LNCaP clone FGC (cell line): ENCODE data around the gene GPR17.

ENCODE experiments used
- DNase-seq: peaks from one replicate; pipeline ENCODE4 v3.0.0-alpha.2; 2011; ENCODE audit warnings: low read depth
- H3K4me3 ChIP-seq: 2 replicates; pipeline ENCODE4 v1.5.1; 2011; ENCODE audit warnings: mild to moderate bottlenecking, low read depth, low read length, control low read depth
- TF ChIP-seq, protein P1 (sequence below): IDR thresholded peaks from 2 replicates; pipeline ENCODE4 v1.5.1; 2012; ENCODE audit warnings: mild to moderate bottlenecking; ENCODE audit not compliant: control insufficient read depth, insufficient read depth; ENCODE audit errors: extremely low read depth

The GPR17 gene

GRCh38 chr2:127631541-127631996 lies 14.4 kb upstream of the GPR17 start:
- no peak for DNase-seq
- TF ChIP-seq, protein P1, sequence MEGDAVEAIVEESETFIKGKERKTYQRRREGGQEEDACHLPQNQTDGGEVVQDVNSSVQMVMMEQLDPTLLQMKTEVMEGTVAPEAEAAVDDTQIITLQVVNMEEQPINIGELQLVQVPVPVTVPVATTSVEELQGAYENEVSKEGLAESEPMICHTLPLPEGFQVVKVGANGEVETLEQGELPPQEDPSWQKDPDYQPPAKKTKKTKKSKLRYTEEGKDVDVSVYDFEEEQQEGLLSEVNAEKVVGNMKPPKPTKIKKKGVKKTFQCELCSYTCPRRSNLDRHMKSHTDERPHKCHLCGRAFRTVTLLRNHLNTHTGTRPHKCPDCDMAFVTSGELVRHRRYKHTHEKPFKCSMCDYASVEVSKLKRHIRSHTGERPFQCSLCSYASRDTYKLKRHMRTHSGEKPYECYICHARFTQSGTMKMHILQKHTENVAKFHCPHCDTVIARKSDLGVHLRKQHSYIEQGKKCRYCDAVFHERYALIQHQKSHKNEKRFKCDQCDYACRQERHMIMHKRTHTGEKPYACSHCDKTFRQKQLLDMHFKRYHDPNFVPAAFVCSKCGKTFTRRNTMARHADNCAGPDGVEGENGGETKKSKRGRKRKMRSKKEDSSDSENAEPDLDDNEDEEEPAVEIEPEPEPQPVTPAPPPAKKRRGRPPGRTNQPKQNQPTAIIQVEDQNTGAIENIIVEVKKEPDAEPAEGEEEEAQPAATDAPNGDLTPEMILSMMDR = no peak
- H3K4me3 ChIP-seq = no peak overlapping the region

DNA sequence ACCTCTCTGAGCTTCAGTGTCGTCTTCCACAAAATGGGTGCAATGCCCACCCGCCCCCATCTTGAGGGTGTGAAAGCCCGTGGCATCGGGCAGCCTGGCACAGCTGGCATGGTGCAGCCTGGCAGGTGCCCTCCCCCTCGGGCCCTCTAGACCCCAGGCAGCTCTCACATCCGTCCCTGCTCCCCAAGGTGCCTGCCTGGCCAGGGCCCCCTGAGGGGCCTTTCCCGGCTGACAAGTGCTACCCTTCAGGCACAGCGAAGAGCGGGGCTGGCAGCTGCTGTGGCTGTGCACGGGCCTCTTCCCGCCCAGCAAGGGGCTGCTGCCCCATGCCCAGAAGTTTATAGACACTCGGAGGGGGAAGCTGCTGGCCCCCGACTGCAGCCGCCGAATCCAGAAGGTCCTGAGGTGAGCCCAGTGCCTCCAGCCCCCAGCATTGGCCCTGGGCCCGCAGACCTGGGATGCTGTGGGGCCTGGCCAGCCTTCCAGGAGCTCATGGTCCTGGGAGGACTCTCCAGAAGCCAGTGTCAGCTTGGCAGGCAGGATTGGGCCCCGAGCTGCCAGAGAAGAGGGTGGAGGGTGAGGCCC lies 13.9 kb upstream of the GPR17 start:
- TF ChIP-seq, protein P1 = no peak
- DNase-seq = no peak
- H3K4me3 ChIP-seq = no peak overlapping the region

- TF ChIP-seq, protein P1 = no peak
- no peak overlapping the region for H3K4me3 ChIP-seq
- DNase-seq = no peak
Measured at GRCh38 chr2:127632592-127633489, 13.1 kb upstream of the GPR17 start.

- DNase-seq = no peak
- H3K4me3 ChIP-seq = no peak overlapping the region
- TF ChIP-seq, protein P1 = no peak
Measured at GRCh38 chr2:127633556-127634065, 12.3 kb upstream of the GPR17 start.

DNA sequence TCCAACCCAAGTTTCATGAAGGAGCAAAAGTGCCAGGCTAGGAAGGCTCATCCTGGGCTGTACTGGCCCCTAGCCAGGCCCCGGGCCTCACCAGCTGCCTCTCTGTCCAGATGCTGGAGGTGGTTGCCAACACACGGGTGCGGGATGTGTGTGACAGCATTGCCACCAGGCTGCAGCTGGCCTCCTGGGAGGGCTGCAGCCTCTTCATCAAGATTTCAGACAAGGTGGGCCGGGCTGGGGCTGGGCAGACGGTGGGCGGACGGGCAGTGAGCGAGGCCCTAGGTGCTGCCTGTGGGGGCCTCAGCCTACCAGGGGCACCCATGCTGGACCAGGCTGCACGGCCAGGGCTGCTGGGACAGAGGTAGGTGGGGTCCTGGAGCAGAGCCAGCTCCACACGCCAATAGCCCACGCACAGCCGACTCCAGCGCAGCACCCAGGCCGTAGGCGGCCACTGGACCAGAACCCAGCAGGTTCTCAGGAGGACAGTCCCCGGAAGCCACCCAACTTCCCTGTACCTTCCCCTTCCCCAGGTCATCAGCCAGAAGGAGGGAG lies 11.8 kb upstream of the GPR17 start:
- TF ChIP-seq, protein P1 = no peak
- no peak overlapping the region for H3K4me3 ChIP-seq
- no peak for DNase-seq

- TF ChIP-seq, protein P1 = no peak
- no peak overlapping the region for H3K4me3 ChIP-seq
- DNase-seq = no peak
Measured at GRCh38 chr2:127634626-127635379, 11.2 kb upstream of the GPR17 start.
